Left ventricle myocardium inferior (tissue), 1 donor: ENCODE data around the gene RFFL. TPM values are rescaled to one million over a fixed set of nuclear protein-coding genes. Genes with fewer than 3 reads are reported as not detected.

Experiments
- DNase-seq: peaks from one replicate; pipeline ENCODE4 v3.0.0-alpha.2; 2020
- H3K27ac ChIP-seq: fragments of 200-600 bp; replicated peaks from 2 replicates; pipeline ENCODE4 v1.8.0; 2021
- H3K27me3 ChIP-seq: fragments of 200-600 bp; 2 replicates; pipeline ENCODE4 v1.8.0; 2021; ENCODE audit warnings: low read depth
- H3K36me3 ChIP-seq: fragments of 200-600 bp; 2 replicates; pipeline ENCODE4 v1.8.0; 2021
- H3K4me1 ChIP-seq: fragments of 200-600 bp; 2 replicates; pipeline ENCODE4 v1.8.0; 2021
- H3K4me3 ChIP-seq: fragments of 200-600 bp; 2 replicates; pipeline ENCODE4 v1.8.0; 2021; ENCODE audit warnings: mild to moderate bottlenecking, moderate library complexity
- H3K9me3 ChIP-seq: fragments of 200-600 bp; replicated peaks from 2 replicates; pipeline ENCODE4 v1.8.0; 2021
- CTCF ChIP-seq: fragments of 200-600 bp; IDR thresholded peaks from 2 replicates; pipeline ENCODE4 v1.8.0; 2021; ENCODE audit warnings: antibody characterized with exemption, mild to moderate bottlenecking, borderline replicate concordance
- intact Hi-C: fragments of 100-400 bp; cut with micrococcal nuclease; formaldehyde crosslinking; loops from one replicate; pipeline ENCODE4 v1.11.0; 2022
- total RNA-seq: library from RNA; stranded (reverse); fragmentation: NEBNext Ultra II Directional; extraction: Animal tissue kit (Norgen Biotek cat#: 25700); gene quantifications from one replicate; pipeline ENCODE4 v1.2.1, GENCODE V29; 2021
- donor health status: DM: no; HTN: yes; CAD: no; lungs with severe emphysema.

The RFFL gene
- total RNA-seq, 1 donor from 2014 or later: 10.1 TPM

- H3K4me3 ChIP-seq: no peak overlapping the region
- TF ChIP-seq CTCF: no peak
- no peaks in the 10 kb centered on the region for H3K9me3 ChIP-seq
- no peaks in the 10 kb centered on the region for H3K27me3 ChIP-seq
- intact Hi-C loops: no loop called here
- H3K36me3 ChIP-seq: no peaks in the 10 kb centered on the region
- peak overlapping the region; percentile 62 for H3K27ac ChIP-seq
- H3K4me1 ChIP-seq: peaks cover 32% of the 10 kb centered on the region
- DNase-seq: no peak
Observed at GRCh38 chr17:35052241-35052610, 11.3 kb downstream of the RFFL start.

- H3K36me3 ChIP-seq: no peaks in the 10 kb centered on the region
- no peaks in the 10 kb centered on the region for H3K9me3 ChIP-seq
- no peak for DNase-seq
- no peak for TF ChIP-seq CTCF
- intact Hi-C loops: no loop called here
- H3K4me1 ChIP-seq: peaks cover 32% of the 10 kb centered on the region
- H3K27me3 ChIP-seq: no peaks in the 10 kb centered on the region
- H3K27ac ChIP-seq: peak overlapping the region; percentile 62
- peak overlapping the region; percentile 7 for H3K4me3 ChIP-seq
Observed at GRCh38 chr17:35051579-35052240, 11.8 kb downstream of the RFFL start.

- Histone ChIP-seq H3K27me3 (no peaks in the 10 kb centered on the region), H3K36me3 (no peaks in the 10 kb centered on the region), H3K27ac (peak overlapping the region; percentile 62), H3K9me3 (no peaks in the 10 kb centered on the region), H3K4me3 (peak overlapping the region; percentile 7), H3K4me1 (peaks cover 32% of the 10 kb centered on the region)
- intact Hi-C loops: no loop called here
- no peak for DNase-seq
- no peak for TF ChIP-seq CTCF
Observed at GRCh38 chr17:35051183-35051578, 12.3 kb downstream of the RFFL start.

- Histone ChIP-seq H3K27ac (no peak overlapping the region), H3K36me3 (no peaks in the 10 kb centered on the region), H3K4me1 (peaks cover 32% of the 10 kb centered on the region), H3K4me3 (no peak overlapping the region), H3K27me3 (no peaks in the 10 kb centered on the region), H3K9me3 (no peaks in the 10 kb centered on the region)
- no peak for TF ChIP-seq CTCF
- no peak for DNase-seq
- intact Hi-C loops: no loop called here
Observed at GRCh38 chr17:35050170-35050569, 13.3 kb downstream of the RFFL start.

- H3K27ac ChIP-seq: no peak overlapping the region
- no peak for DNase-seq
- H3K9me3 ChIP-seq: no peaks in the 10 kb centered on the region
- no peaks in the 10 kb centered on the region for H3K36me3 ChIP-seq
- no peak overlapping the region for H3K4me3 ChIP-seq
- intact Hi-C loops: no loop called here
- no peaks in the 10 kb centered on the region for H3K27me3 ChIP-seq
- peaks cover 32% of the 10 kb centered on the region for H3K4me1 ChIP-seq
- TF ChIP-seq CTCF: no peak
Observed at GRCh38 chr17:35048685-35049379, 14.7 kb downstream of the RFFL start.
